NCI-H146 (cell line): ENCODE data around the gene SLC8A1.

ENCODE experiments used
- DNase-seq: peaks from one replicate; lab custom pipeline; 2025; lab: John Stamatoyannopoulos, UW

Gene SLC8A1

DNA sequence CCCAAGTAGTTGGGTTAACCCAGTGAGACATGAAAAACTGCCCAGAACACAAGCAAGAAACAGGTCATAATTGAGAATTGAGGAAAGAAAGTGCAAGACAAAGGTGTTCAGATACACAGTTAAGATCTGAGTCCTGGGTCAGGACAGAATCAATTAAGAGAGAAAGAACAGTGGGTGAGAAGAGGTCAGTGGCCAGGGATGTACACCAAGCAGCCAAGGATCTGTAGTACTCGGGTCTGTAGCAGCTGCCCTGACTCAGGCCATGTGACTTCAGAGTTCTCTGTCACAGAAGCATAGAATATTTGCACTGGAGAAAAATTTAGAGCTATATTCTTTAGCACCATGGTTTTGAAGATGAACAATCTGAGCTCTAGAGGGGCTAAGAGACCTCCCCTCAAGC lies 141.6 kb downstream of the SLC8A1 start:
- DNase-seq = no peak

- DNase-seq = no peak
These were observed 147.6 kb downstream of the SLC8A1 start for GRCh38 chr2:40304340-40304739.

GRCh38 chr2:40303746-40304145 lies 148.1 kb downstream of the SLC8A1 start:
- no peak for DNase-seq

- no peak for DNase-seq
These were observed 149.1 kb downstream of the SLC8A1 start for GRCh38 chr2:40302751-40303325.

DNA sequence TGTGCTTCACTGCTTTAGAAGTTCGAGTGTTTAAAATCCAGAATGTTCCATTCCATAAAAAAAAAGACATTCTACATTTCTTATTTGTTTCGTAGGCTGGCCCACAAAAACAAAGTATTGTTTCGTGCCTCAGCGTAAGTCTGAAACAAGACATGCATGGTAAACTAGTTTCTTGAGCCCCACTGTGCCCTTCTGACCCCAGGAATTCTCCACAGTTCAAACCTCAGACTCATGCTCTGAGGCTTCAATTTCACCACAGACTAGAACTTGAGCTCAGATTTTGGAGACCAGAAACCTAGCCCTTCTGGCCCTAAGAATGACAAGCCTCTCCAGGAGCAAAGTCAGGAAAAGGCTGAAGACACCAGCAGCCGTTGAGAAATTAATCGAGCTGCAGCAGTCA lies 151.5 kb downstream of the SLC8A1 start:
- DNase-seq = no peak

DNA sequence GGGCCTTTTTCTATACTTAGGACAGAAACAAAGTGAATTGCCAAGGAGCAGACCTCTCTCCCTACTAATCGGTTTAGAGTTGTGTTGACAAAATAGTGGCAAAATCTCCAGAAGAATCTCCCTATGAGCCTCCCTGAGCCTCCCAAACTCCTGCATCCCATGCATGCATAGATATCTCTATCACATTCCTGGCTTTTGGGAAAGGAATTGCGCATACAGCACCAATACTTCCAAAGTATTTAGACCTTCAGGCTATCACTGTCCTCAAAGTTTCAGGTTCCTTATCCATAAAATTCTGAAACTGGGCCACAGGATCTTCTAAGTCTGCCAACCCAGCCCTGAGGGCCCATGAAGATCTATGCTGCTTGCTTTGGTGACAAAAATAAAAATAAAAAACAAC lies 152.1 kb downstream of the SLC8A1 start:
- DNase-seq = no peak

DNA sequence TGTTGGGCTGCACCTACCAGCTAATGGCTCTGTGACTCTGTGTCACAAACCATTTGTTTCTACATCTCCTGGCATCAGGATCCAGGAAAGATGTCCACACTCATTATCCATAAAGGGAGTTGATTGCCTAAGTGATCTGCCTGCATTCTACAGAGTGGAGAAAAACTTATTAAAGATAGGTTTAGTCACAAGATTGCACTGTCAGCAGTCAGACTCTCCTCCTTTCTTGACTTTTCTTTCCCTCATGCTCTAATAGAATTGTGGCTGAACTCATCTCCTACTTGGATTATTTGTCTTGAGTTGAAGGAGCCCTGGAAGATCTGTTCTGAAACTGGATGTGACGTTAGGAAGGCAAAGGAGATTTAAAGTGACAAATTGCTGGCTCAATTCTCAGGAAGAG lies 152.7 kb downstream of the SLC8A1 start:
- no peak for DNase-seq

GRCh38 chr2:40298026-40298425 lies 153.9 kb downstream of the SLC8A1 start:
- DNase-seq = no peak

- peak; percentile 33 for DNase-seq
These were observed 159.6 kb downstream of the SLC8A1 start for GRCh38 chr2:40292291-40292690.

GRCh38 chr2:40289771-40290404 lies 162.0 kb downstream of the SLC8A1 start:
- no peak for DNase-seq

DNA sequence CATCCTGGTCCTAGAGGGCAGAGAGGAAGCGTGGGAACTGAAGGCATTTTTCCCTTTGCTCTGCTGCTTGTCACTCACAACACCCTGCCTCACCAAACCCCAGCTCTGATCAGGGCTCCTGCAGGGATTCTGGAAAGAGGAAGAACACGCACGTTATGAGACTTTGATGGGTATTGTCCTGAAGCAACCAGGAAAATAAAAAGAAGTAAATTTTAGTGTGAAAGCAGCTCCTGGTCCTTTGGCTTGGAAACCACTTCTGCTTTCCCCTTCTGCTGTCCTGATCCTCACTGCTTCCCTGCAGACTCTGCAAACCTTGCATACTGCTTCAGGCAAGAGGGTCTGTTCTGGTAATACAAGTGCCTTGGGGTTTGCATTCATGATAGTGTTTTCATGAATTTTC lies 164.1 kb downstream of the SLC8A1 start:
- no peak for DNase-seq

DNA sequence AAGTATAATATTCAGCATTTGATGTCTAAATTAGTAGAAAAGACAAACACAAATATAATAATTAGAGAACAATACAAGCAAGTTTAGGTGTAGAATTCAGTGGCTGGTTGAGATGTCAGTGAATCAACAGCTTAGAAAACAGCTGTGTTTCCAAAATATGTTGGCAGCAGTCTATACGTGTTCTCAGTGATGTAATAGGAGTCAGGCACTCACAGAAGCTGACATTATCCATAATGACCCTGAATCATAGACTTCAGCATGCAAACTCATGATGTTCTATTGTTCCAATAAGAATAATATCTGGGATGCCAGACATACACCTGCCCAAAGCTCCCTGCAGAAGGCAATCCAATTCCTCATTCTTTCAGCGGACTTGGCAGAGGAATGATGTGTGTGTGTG lies 164.7 kb downstream of the SLC8A1 start:
- peak; percentile 76 for DNase-seq

- peak; percentile 16 for DNase-seq
These were observed 165.2 kb downstream of the SLC8A1 start for GRCh38 chr2:40286721-40287120.

GRCh38 chr2:40285391-40285790 lies 166.5 kb downstream of the SLC8A1 start:
- DNase-seq = peak; percentile 15

GRCh38 chr2:40284797-40285196 lies 167.1 kb downstream of the SLC8A1 start:
- DNase-seq = no peak

- DNase-seq = no peak
These were observed 168.6 kb downstream of the SLC8A1 start for GRCh38 chr2:40283111-40283909.

- no peak for DNase-seq
These were observed 169.5 kb downstream of the SLC8A1 start for GRCh38 chr2:40282428-40282827.

DNA sequence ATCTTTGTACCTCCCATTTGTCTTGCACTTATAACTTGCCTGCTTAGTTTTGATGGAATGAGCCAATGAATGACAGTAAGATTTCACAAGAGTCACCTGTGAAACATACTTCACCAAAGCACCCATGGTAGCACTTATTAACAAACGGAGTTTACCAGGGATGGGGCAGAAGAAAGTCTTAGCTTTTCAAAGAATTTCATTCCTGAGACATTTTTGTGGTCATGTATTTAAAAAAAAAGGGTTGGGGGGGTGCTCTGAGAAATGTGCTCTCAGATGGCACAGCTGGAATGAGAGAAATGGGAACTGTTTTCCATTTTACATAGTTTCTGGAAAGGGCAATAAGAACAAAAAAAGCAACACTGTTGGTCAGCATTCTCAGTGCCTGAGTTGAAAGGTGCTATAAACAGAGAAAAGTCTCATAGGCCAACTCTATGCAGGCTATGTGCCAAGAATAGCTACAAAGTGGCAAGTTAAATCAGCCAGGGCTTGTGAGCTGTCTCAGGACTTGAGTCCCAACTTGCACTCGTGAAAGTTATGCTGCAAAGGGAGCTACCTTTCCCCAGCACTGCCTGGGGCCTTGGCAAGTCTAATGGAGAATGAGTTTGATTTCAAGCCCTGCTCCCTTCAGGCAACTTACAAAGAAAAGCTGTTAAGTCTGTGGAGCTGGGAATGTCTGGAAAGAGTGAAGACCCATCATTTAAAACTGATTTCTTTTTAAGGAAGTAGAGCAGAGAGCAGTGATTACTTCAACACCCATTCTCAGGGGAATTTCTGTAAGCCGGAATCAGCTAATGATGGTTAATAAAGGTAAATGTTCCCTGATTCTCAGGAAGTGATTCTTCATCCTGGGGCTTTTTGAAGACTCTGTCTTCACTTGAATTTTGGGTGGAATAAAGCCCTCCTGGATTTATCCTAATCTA lies 170.6 kb downstream of the SLC8A1 start:
- no peak for DNase-seq

- no peak for DNase-seq
These were observed 172.4 kb downstream of the SLC8A1 start for GRCh38 chr2:40279482-40279881.

- no peak for DNase-seq
These were observed 172.9 kb downstream of the SLC8A1 start for GRCh38 chr2:40279001-40279400.

DNA sequence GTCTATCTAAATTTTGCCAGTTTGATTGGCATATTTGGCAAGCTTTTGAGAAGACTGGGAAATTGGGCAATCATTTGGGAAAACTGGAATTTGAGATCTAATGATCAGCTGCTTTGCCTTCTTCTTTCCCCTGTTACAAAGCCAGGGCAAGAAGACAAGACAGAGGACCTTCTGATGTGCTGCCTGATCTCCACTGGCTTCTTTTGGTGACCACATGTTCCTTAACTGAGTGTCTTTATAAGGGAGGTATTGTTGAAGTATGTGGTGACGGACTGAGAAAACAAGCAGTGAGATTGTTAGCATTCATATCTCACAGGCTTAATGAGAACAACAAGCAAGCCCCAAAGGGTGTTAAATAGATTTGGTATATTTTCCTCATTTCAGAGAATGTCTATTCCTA lies 175.8 kb downstream of the SLC8A1 start:
- DNase-seq = no peak

DNA sequence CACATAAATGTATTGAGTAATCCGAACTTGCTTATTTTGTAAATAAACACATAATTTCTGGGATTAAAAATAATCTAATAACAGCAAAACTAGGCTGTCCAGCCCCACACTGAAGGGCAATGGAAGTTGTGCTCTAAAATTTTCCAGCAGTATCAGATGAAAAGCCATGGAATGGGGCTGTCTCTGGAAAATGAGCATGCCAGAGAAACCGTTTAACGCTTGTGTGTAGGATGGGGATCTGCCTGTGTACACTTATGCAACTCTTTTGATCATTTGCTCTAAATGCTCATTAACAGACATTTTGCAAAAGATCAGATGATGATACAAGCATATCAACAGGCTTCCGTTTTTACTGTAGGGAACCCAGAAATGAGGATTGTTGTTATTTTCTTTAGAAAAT lies 177.6 kb downstream of the SLC8A1 start:
- DNase-seq = no peak
